DND-41 (cell line): ENCODE results near the gene NRXN3.

ENCODE experiments used
- CTCF ChIP-seq: IDR thresholded peaks from 2 replicates; pipeline ENCODE4 v1.5.1; 2012; ENCODE audit warnings: borderline replicate concordance, low read length, moderate library complexity, mild to moderate bottlenecking; ENCODE audit not compliant: poor library complexity, severe bottlenecking; ENCODE audit errors: extremely low read depth
- EZH2 ChIP-seq: IDR thresholded peaks from 3 replicates; pipeline ENCODE4 v1.6.1; 2012; ENCODE audit warnings: borderline replicate concordance, low read depth, mild to moderate bottlenecking, moderate library complexity, low read length, inconsistent platforms; ENCODE audit not compliant: severe bottlenecking

GRCh38 chr14:79540394-79540793, 1370.2 kb downstream of the NRXN3 start:
- no peak for TF ChIP-seq CTCF
- TF ChIP-seq EZH2, result no peak
